Liver (tissue), 9 donors: ENCODE data around the gene UGT1A9. TPM values are rescaled to one million over a fixed set of nuclear protein-coding genes. Genes with fewer than 3 reads are reported as not detected.

Experiments used
- DNase-seq: peaks from one replicate; pipeline ENCODE4 v3.0.0-alpha.2; 2017; ENCODE audit warnings: low spot score
- H3K27ac ChIP-seq, 2 donors: one replicate each; pipeline ENCODE4 v1.7.0; 2013; ENCODE audit warnings: inconsistent platforms in 2 of 2, low read length in 2 of 2, control low read depth in 1 of 2, low read depth in 1 of 2, mild to moderate bottlenecking in 1 of 2
- H3K27me3 ChIP-seq, 4 donors: one replicate each; pipeline versions ENCODE4 v1.6.1 to v1.7.0; 2013; ENCODE audit warnings: low read length in 3 of 4, inconsistent platforms in 1 of 4, mild to moderate bottlenecking in 1 of 4, moderate library complexity in 1 of 4; ENCODE audit not compliant: control insufficient read depth in 4 of 4, insufficient read depth in 4 of 4
- H3K36me3 ChIP-seq, 4 donors: one replicate each; pipeline versions ENCODE4 v1.6.1 to v1.7.0; 2013; ENCODE audit warnings: low read length in 3 of 4, mild to moderate bottlenecking in 3 of 4, low read depth in 1 of 4, moderate library complexity in 1 of 4; ENCODE audit not compliant: control insufficient read depth in 4 of 4, insufficient read depth in 3 of 4
- H3K4me1 ChIP-seq, 4 donors: one replicate each; pipeline versions ENCODE4 v1.6.1 to v1.7.0; 2013; ENCODE audit warnings: low read length in 3 of 4, mild to moderate bottlenecking in 3 of 4, moderate library complexity in 1 of 4; ENCODE audit not compliant: control insufficient read depth in 4 of 4, insufficient read depth in 4 of 4
- H3K4me3 ChIP-seq, 3 donors: one replicate each; pipeline versions ENCODE4 v1.6.1 to v1.7.0; 2013; ENCODE audit warnings: low read length in 3 of 3, control low read depth in 1 of 3, low read depth in 1 of 3, mild to moderate bottlenecking in 1 of 3
- H3K9ac ChIP-seq, 2 donors: one replicate each; pipeline ENCODE4 v1.7.0; 2013; ENCODE audit warnings: low read length in 2 of 2, mild to moderate bottlenecking in 2 of 2, moderate library complexity in 2 of 2, control low read depth in 1 of 2, low read depth in 1 of 2
- H3K9me3 ChIP-seq, 4 donors: one replicate each; pipeline versions ENCODE4 v1.6.1 to v1.7.0; 2013; ENCODE audit warnings: low read length in 3 of 4; ENCODE audit not compliant: control insufficient read depth in 4 of 4
- EGR1 ChIP-seq, 2 donors: IDR thresholded peaks; 2 replicates each; pipeline ENCODE4 v1.6.1; 2016 to 2018; ENCODE audit warnings: antibody characterized with exemption in 2 of 2, low read depth in 2 of 2
- HNF4A ChIP-seq, 2 donors: conservative IDR thresholded peaks; 2 replicates each; pipeline ENCODE4 v1.6.1; 2016; ENCODE audit warnings: antibody characterized with exemption in 2 of 2, mild to moderate bottlenecking in 2 of 2
- REST ChIP-seq: IDR thresholded peaks from 2 replicates; pipeline ENCODE4 v1.6.1; 2016; ENCODE audit warnings: antibody characterized with exemption, mild to moderate bottlenecking
- SP1 ChIP-seq: IDR thresholded peaks from 2 replicates; pipeline ENCODE4 v1.6.1; 2018; ENCODE audit warnings: antibody characterized with exemption, mild to moderate bottlenecking
- TAF1 ChIP-seq: conservative IDR thresholded peaks from 2 replicates; pipeline ENCODE4 v1.6.1; 2016; ENCODE audit warnings: antibody characterized with exemption, mild to moderate bottlenecking
- ZBTB33 ChIP-seq: IDR thresholded peaks from 2 replicates; pipeline ENCODE4 v1.6.1; 2016; ENCODE audit warnings: antibody characterized with exemption
- WGBS: extraction: QIAGEN DNeasy Blood & Tissue Kit; methylation state at CpG from one replicate; pipeline ENCODE4 v1.1.7; 2013; 5-methylcytosine and 5-hydroxymethylcytosine counted together
- polyA plus RNA-seq, 2 donors: library from polyadenylated mRNA; stranded (reverse) in 1 of 2; unstranded in 1 of 2; fragments of 200-250 nt in 1 of 2; fragments of >200 nt in 1 of 2; fragmentation: Nextera tagmentation in 1 of 2; extraction: Ambion mirVana in 1 of 2; gene quantifications; one replicate each; pipeline versions ENCODE4 v1.2.1 to v1.2.3, GENCODE V29; 2013 to 2015
- total RNA-seq, 2 donors: library from RNA; depleted of rRNA; stranded (reverse); fragments of >200 nt; gene quantifications; one replicate each; pipeline ENCODE4 v1.2.3, GENCODE V29; 2014
- TF ChIP-seq, protein P1 (sequence below): IDR thresholded peaks from 2 replicates; pipeline ENCODE4 v1.6.1; 2016; ENCODE audit warnings: antibody characterized with exemption
- TF ChIP-seq, protein P2 (sequence below): fragments of 150-350 bp; IDR thresholded peaks from 2 replicates; pipeline ENCODE4 v1.5.1; 2017; ENCODE audit warnings: improper control_type of control experiment, low read depth, low read length; ENCODE audit not compliant: missing input control
- donor health status: healthy.
- donor health status: healthy.
- donor health status: healthy.
- donor health status: healthy.
- donor health status: healthy.

The UGT1A9 gene
- total and polyA plus RNA-seq, 4 donors: 14.3 to 62.3 (median 23.8) TPM; not detected in 1

DNA sequence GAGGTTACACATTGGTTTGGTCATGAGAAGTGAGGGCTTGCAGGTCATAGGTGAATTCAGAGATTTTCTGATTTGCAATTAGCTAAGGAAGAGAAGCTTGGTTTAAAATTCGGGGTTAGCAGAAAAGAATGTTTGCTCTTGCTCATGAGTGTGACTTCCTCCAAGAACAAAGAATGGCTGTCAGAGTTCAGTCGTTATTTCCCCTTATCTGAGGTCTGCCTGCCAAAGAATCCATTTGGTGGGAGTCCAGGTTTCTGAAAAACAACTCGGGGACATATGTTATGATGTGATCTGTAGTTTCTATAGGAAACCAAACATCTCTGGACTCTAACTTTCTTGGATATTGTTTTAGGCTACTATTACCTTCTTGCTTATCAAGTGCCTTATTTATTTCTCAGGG lies 17.8 kb downstream of the UGT1A9 start:
- Histone ChIP-seq H3K27ac (no peak overlapping the region), H3K27me3 (no peaks in the 10 kb centered on the region), H3K9ac (no peak overlapping the region), H3K4me1 (peaks cover 0 to 29% (median 21%) of the 10 kb centered on the region in 4 donors), H3K9me3 (no peaks in the 10 kb centered on the region), H3K36me3 (no peaks in the 10 kb centered on the region), H3K4me3 (no peak overlapping the region)
- no peak for DNase-seq
- TF ChIP-seq SP1: no peak
- TF ChIP-seq, protein P1, sequence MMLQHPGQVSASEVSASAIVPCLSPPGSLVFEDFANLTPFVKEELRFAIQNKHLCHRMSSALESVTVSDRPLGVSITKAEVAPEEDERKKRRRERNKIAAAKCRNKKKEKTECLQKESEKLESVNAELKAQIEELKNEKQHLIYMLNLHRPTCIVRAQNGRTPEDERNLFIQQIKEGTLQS: no peak
- TF ChIP-seq, protein P2, sequence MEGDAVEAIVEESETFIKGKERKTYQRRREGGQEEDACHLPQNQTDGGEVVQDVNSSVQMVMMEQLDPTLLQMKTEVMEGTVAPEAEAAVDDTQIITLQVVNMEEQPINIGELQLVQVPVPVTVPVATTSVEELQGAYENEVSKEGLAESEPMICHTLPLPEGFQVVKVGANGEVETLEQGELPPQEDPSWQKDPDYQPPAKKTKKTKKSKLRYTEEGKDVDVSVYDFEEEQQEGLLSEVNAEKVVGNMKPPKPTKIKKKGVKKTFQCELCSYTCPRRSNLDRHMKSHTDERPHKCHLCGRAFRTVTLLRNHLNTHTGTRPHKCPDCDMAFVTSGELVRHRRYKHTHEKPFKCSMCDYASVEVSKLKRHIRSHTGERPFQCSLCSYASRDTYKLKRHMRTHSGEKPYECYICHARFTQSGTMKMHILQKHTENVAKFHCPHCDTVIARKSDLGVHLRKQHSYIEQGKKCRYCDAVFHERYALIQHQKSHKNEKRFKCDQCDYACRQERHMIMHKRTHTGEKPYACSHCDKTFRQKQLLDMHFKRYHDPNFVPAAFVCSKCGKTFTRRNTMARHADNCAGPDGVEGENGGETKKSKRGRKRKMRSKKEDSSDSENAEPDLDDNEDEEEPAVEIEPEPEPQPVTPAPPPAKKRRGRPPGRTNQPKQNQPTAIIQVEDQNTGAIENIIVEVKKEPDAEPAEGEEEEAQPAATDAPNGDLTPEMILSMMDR: no peak
- no peak for TF ChIP-seq TAF1
- TF ChIP-seq EGR1 (IDR thresholded peaks at IDR 0.05; ENCODE audit: low read depth in 2 of 2): no peak
- no peak for TF ChIP-seq ZBTB33
- no peak for TF ChIP-seq REST
- WGBS: 21% methylated on average over 3 of the region's 3 CpGs

GRCh38 chr2:233690444-233690843 lies 18.7 kb downstream of the UGT1A9 start:
- TF ChIP-seq ZBTB33: no peak
- TF ChIP-seq HNF4A (conservative IDR thresholded peaks at IDR 0.05): peak in 1 of 2 donors; percentile 39
- TF ChIP-seq SP1: no peak
- DNase-seq: no peak
- no peak overlapping the region for H3K4me3 ChIP-seq
- 43% methylated on average over 4 of the region's 4 CpGs for WGBS
- H3K4me1 ChIP-seq: peaks cover 0 to 34% (median 27%) of the 10 kb centered on the region in 4 donors
- no peaks in the 10 kb centered on the region for H3K27me3 ChIP-seq
- H3K36me3 ChIP-seq: no peaks in the 10 kb centered on the region
- no peak overlapping the region for H3K27ac ChIP-seq
- H3K9ac ChIP-seq: no peak overlapping the region
- no peaks in the 10 kb centered on the region for H3K9me3 ChIP-seq
